NCI-H82 treated with DMSO at 0.1 percent for 48 hours (cell line): ENCODE measurements around the gene CSRP1.
"Not testable (repeated sequence)": the region's sequence is repeated elsewhere in the genome, so short reads cannot be mapped to it uniquely, and the experiment has no call there.

ENCODE experiments used
- DNase-seq: peaks from one replicate; lab custom pipeline; 2025; ENCODE audit not compliant: unreplicated experiment; lab: John Stamatoyannopoulos, UW

Gene CSRP1

DNA sequence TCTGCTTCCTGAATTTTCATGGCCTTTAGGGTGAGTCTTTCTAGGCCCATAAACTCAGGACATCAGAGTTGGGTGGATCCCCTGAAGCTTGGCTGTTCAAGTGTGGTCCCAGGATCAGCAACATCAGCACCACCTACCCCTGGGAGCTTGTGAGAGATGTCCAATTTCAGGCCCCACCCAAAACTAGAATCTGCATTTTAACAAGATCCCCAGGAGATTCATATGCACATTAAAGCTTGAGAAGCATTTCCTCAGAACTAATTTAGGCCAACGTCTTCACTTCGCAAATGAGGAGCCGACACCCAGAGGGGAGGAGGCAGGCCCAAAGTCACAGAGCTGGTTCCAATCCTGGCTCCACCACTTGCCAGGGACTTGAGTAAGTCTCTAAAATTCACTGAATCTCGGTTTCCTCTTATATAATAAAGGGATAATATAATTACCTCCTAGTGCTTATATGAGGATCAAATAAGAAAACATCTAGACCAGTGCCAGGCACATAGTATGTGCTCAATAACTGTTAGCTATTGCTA is 27.7 kb downstream of the CSRP1 start:
- DNase-seq = no peak

DNA sequence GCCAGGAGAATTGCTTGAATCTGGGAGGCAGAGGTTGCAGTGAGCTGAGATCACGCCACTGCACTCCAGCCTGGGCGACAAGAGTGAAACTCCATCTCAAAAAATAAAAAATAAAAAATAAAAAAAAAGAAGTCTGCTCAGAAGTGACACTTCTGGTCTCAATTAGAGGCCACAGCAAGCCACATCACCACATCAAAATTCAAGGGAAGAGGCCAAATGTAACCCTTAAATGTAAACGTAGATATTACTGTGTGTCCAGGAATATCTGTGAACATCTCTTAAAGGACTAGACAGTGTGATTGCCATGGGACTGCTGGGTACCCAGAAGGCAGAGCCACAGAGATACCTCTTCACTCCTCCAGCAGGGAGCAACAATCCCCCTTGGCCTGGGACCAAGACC is 28.3 kb downstream of the CSRP1 start:
- not testable (repeated sequence) for DNase-seq

DNA sequence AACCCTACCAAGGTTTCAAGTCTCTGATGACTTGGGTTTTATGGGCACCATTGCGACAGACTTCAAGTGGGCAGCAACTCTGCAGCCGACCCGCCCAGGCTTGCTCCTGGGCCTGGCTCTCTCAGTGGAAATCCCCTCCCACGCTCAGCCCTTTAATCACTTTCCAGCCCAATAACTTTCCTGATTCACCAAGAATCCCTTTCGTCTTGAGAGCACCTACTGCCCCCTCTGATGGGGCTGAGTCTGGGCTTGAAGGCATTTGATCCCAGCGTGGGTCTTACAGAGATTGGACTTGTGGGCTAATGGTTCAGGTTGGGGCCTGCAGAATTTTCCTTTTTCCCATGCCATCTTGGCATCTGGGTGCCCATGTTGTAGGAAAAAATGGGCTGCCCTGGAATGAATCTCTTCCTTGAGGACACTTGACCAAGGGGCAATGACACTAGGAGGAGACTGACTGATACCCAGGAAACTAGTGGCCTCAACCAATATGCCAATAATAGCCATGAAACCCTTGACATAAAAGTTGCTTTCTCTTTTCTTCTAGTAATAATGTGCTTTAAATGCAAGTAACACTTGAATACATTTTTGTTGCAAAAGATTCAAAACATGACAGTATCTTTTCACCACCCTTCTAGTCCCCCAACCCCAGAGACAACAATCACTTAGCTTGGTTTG is 30.1 kb downstream of the CSRP1 start:
- no peak for DNase-seq

DNA sequence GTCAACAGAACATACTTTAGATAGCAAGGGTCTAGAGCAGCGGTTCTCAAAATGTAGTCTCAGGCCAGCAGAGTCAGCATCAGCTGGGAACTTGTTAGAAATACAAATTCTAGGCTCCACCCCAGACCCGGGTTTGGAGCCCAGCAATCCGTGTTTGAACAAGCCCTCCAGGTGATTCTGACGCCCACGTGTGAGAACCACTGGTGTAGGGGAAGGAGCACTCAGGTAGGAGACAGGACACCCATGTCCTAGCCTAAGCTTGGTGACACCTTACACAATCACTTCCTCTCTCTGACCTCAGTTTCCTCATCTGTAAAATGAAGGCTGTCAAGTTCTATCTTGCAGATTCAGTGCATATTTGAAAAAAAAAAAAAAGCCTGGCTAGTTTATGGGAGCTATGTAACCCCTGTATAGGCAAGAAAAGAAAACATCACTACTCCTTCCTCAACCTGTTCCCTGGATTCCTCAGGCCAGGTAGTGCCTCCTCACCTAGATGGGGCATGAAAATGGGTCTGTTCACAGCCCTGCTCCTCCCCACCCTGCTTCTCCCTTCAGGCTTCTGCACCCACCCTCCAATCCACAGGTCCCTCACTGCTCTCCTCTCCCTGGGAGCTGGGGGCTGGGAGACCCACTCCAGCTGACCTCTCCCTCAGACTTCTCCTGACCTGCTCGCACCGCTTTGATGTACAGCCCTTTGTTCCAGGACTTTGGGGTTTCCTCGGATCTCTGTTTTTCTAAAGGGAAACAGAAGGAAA is 30.8 kb downstream of the CSRP1 start:
- no peak for DNase-seq

DNA sequence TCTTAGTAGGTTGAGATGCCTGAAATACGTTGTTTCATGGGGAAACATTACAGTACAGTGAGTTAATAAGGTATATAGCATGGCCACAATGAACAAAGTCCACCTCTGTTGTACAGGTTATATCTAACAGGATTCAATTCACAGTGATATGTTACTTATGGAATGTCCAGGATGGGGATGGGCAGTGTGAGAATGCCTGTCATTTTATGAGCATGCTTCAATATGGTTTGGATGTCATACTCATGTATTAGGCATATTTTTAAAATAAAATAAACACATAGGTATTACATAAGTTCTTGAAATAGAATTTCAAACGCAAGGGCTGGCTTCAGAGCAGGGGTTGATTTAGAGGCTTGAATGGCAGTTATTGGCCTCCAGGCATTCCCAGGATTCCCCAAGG is 31.8 kb downstream of the CSRP1 start:
- no peak for DNase-seq

DNA sequence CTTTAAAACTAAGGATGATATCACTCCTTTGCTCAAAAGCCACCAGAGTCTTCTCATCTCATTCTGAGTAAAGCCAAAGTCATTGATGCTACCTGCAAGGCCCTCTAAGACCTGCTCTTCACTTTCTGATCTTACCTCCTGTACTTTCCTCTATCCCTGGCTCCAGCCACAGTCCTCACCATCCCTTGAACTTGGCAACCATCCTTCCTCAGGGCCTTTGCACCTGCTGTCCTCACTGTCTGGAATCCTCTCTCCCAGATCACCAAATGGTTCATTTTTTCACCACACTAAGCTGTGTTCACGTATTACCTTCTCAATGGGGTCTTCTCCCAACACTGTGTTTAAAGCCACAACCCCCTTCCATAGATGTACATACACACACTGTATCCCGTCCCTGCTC is 33.6 kb downstream of the CSRP1 start:
- DNase-seq = no peak

DNA sequence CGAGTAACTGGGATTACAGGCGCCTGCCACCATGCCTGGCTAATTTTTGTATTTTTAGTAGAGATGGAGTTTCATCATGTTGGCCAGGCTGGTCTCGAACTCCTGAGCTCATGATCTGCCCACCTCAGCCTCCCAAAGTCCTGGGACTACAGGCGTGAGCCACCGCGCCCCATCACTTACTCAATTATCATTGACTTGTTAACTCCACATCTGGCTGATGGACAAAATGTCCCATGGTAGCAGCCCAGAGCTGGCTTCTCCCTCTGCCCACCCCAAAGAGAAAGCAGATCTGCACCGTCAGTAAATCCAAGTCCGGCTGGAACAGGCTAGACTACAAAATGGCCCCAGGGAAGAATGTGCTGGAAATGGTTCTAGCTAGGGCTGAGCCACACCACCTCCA is 34.6 kb downstream of the CSRP1 start:
- not testable (repeated sequence) for DNase-seq

DNA sequence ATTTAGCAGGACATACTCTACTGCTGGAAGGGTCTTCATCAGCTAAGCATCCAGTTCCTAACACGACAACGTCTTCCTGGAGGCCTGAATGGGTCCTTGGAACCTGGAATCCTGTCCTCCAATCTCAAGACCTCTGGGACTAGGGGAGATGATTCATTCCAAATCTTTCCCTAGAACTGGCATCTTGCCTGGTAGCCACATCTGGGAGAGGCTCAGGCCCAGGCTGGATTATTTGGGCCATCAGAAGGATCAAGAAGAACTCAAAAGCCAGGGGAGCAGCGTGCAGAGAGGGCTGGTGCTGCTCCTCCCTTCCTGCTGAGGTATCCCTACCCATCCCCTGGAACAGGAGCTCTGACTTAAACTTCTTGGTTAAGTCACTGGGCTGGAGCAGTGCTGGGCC is 35.2 kb downstream of the CSRP1 start:
- DNase-seq = no peak

DNA sequence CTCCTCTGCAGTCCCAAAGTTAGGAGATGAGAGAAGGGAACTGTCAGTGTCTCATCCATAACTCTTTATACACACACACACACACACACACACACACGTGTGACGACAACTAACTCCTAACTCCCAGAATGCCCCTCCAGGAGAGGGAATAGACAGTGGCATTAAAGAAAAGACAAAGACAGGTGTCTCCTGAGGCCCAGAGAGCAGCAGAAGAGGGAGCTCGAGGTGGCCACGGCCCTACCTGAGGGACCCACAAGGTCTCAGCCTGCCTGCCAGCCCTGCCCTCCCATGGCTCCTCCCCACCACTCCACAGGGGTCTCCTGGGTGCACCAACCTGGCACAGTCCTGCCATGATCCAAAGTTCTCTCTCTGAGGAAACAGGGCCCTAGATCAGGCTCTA is 36.3 kb downstream of the CSRP1 start:
- DNase-seq = no peak

DNA sequence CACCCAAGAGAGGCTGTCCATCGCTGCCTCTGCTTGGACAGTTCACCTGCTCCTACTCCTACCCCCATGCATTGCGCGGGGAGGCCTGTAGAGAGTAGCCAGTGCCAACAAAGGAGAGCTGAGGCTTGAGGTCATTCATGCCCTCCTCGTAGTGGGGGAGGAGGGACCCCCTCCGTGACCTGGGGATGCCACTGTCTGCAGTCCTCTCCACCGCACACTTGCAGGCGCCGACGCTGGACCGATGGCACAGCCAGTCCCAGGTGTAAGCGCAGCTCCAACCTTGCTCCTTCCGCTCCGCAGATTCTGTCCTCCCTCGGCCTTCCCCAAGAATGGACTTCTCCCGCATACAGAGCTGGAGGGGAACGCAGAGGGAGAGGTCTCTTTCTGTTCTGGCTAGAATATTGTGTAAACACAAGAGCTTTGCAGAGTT is 37.3 kb downstream of the CSRP1 start:
- DNase-seq = no peak

DNA sequence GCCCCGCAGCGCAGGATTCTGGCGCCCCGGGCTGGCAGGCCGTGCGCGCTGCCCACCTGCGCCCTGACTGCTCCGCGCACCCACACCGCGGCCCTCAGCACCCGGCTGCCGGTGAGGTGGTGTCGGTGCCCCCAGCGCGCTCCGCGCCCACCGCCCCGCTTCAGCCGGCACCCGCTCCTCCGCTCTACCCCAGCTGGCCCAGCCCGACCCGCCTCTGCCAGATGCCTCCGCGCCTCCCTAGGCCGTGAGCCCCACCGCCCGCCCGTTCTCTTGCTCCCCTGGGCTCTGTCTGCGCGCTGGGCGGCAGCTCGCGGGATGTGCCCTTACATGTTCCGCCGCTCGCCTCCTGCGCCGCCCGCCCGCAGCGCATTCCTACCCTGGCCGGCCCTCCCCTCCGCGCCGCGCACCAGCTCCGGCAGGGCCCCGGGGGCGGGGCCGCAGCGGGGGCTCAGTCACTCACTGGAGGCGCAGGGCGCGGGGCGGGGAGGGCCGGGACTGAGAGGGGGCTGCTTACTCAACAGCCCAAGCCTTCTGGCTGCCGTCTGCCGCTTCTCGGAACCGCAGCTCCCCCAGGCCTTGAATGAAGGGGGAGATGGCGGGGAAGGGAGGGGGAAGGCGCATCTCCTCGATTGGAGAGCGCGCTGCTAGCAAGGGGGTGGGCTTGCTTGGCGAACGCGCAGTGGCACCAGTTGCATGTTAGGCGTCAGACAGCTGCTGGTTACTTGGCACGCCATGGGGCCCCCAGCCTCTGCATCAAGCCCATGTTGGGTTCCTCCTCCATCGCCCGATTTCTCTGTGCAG is 37.9 kb downstream of the CSRP1 start, which contains the start of gene PHLDA3:
TSS of gene PHLDA3 (minus strand) at position 345 of the 801 bp plus-strand sequence. CDS start 402 bp downstream, outside the sequence.
- peak; percentile 51 for DNase-seq

DNA sequence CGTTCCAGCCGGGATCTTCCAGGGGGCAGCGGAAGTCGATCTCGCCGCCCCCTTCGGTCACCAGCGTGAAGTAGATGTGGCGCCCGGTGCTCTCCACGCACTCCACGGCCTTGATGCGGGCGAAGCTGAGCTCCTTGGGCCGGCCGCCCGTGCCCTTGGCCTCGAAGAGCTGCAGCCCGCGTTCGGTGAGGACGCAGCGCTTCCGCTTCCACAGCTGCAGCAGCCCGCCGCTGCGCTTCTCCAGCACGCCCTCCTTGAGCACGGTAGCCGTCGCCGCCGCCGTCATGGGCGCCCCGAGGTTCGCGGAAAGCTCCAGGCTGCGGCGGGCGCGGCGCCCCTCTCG is 38.5 kb downstream of the CSRP1 start:
- no peak for DNase-seq

DNA sequence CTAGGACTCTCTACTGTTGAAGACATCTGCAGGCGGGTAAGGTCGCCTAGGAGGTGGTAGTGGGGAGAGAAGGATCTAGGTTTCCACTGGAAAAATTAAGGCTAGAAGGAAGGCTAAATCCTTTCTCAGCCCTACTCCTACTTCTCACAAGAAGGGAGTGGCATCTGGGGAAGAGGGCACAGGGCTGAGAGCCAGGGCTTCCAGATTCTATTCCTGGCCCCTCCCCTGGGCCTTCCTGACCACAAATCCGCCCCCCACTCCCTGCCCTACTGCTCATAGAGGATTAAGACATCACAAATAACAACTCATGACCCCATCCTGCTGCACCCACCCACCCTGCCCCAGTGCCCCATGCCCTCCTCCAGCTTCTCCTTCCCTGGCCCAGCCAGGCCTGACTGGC is 40.4 kb downstream of the CSRP1 start:
- no peak for DNase-seq

DNA sequence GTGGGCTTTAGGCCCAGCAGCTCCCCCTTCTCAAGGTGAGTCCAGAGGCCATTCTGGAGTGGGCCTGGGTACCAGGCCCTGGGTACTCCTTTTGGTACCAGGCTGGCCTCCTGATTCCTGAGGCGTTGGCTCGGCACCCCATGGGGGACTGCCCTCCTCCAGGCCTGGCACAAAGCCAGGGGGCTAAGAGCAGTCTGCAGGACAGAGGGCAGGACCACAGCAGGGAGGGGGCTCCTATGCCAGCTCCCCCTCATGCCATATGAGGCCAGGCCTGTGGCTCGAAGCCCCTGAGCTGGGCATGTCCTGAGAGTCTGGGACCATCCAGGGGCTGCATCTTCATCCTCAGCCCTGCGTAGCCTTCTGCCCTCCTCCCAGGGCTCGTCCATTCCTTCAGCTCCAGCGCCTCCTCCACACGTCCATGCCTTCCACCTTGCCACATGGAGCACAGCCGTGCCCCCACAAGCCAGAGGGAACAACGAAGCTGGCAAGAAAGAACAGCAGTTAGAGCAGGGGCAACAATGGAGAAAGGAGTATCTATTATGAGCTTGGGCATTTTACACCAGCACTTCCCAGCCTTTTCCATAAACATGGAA is 41.1 kb downstream of the CSRP1 start:
- DNase-seq = no peak

DNA sequence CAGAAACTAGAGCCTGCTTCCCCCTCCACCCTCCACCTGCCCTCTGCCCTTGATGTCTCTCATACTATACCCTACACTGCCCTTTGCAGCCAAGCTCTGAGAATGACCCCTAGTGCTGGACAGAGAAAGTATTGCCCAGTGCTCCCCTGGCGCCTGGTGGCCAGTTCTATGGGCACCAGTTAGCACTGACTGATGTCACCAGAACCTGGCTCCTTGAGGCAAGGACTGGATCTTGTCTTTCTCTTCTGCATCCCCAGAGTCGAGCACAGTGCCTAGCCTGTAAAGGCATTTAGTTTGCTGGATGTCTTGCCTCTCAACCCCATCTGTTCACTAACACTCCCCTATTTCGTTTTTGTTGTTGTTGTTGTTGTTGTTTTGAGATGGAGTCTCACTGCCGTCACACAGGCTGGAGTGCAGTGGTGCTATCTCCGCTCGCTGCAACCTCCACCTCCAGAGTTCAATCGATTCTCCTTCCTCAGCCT is 43.8 kb downstream of the CSRP1 start:
- no peak for DNase-seq

DNA sequence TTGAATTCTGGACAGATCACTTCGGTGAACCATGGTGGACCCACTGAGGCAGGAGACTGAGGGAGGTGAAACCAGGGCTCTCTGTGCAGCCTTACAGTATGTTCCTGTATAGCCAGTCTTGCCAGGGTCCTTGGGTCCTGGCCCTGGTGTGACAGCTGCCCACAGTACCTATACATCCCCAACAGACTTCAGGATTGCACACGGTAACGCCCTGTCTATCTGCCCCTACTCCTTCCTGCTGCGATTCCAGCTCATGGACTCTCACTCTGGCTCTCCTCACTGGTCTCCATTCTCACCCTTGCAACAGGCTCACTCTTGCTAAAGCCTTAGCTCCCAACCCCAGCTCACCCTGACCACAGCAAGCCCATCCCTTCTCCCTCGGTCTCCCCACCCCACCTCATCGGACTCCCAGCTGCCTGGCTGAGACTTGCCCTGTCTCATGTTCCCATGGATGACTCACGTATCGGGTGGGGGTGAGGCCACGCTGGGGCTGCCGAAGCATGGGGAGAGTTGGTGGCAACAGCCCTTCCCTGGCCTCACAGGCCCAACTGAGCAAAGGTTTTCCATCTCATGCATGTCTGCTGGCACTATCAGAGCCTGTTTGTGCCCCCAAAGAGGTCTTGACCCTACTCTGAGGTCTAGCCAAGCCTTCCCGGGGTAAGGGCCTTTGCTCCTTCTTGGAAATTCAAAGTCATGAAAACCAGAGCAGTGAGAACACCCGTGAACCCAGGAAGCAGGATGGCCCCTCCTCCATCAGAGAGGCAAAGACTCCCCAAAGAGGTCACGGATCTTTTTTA is 45.1 kb downstream of the CSRP1 start:
- DNase-seq = no peak

DNA sequence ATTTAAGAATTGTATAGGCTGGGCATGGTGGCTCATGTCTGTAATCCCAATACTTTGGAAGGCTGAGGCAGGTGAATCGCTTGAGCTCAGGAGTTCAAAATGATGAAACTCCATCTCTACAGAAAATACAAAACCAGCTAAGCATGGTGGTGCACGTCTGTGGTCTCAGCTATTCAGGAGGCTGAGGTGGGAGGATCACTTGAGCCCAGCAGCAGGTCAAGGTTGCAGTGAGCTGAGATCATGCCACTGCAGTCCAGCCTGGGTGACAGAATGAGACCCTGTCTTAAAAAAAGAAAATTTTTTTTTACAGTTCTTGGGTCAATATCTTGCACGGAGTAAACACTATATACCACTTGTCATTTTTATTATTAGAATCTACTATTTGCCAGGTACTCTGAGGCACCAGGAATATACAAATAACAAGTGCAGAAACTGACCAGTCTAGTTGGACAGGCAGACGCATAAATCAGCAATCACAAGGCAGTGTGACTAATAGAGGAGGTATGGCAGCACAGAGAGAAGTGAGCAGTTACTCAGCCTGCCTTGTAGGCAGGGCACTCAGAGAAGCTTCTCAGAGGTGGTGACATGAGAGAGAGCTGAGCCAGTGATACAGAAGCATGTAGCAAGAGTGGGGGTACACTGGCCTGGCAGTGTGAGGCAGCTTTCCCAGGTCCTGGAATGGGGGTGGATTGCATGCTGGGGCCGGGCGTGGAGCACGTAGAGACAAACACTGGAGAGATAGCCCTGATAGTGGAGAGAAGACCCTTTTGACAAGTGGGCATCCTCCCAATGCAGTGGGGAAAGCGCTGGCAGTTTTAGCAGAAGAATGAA is 45.9 kb downstream of the CSRP1 start:
- DNase-seq = no peak

DNA sequence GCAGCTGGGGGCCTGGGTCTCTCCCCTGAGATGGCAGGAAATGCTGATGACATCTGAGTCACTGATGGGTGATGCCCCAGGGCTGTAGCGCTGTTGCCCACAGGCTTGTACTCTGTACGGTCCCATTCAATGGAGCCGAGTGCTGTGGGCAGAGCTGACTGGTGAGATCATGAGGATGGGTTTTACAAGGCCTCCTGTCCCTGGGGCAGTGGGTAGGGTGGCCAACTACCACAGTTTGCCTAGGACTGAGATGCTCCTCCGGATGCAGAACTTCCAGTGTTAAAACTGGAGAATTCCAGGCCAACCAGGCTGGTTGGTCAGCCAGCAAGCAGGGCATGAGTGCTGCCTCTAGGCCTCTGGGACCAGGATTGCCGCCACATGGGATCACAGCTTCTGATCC is 47.1 kb downstream of the CSRP1 start:
- no peak for DNase-seq

DNA sequence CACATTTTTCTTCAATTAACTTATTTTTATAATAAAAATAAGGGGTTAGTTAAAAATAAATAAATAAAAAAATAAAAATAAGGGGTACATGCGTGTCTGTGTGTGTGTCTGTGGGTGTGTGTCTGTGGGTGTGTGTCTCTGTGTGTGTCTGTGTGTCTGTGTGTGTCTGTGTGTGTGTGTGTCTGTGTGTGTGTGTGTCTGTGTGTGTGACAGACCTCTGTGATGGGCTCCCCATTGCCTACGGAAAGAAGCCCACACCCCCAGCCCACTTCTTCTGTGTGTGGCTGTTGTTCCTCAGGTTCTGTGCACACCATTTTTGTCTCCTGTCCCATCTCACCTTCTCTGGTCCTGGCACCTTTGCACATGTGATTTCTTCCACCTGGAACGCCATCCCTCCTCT is 47.9 kb downstream of the CSRP1 start:
- no peak for DNase-seq
